Esophagus muscularis mucosa (tissue), 4 donors: ENCODE measurements around the gene EDEM1. TPM values are rescaled to one million over a fixed set of nuclear protein-coding genes. Genes with fewer than 3 reads are reported as not detected.

ENCODE experiments used
- DNase-seq: peaks from one replicate; pipeline ENCODE4 v3.0.0-alpha.2; 2017; ENCODE audit errors: extremely low spot score
- H3K27ac ChIP-seq, 4 donors: fragments of 200-600 bp; sonication (generic); replicated peaks in 1 of 4; 1 replicate in 3 of 4; 2 replicates in 1 of 4; pipeline ENCODE4 v1.5.1; 2016 to 2019; ENCODE audit warnings: mild to moderate bottlenecking in 1 of 4
- H3K27me3 ChIP-seq, 4 donors: fragments of 200-600 bp; sonication (generic); one replicate each; pipeline versions ENCODE4 v1.5.1 to v1.6.0; 2016 to 2019
- H3K36me3 ChIP-seq, 4 donors: fragments of 200-600 bp; sonication (generic); one replicate each; pipeline ENCODE4 v1.5.1; 2016 to 2019
- H3K4me1 ChIP-seq, 4 donors: fragments of 200-600 bp; sonication (generic); one replicate each; pipeline ENCODE4 v1.5.1; 2016 to 2019
- H3K4me3 ChIP-seq, 4 donors: fragments of 200-600 bp; sonication (generic); 1 replicate in 2 of 4; 2 replicates in 2 of 4; pipeline ENCODE4 v1.5.1; 2016 to 2019; ENCODE audit warnings: mild to moderate bottlenecking in 4 of 4, moderate library complexity in 1 of 4
- H3K9me3 ChIP-seq, 4 donors: fragments of 200-600 bp; sonication (generic); 1 replicate in 3 of 4; 2 replicates in 1 of 4; pipeline ENCODE4 v1.5.1; 2016 to 2019
- EP300 ChIP-seq: sonication (generic); formaldehyde crosslinking; IDR thresholded peaks from one replicate; pipeline ENCODE4 v1.6.1; 2017; ENCODE audit warnings: antibody characterized with exemption
- POLR2A ChIP-seq: fragments of 450-650 bp; IDR thresholded peaks from one replicate; pipeline ENCODE4 v1.6.1; 2017; ENCODE audit warnings: antibody characterized with exemption, moderate library complexity, mild to moderate bottlenecking, low read depth
- POLR2AphosphoS5 ChIP-seq, 2 donors: sonication (generic); formaldehyde crosslinking; IDR thresholded peaks; one replicate each; pipeline ENCODE4 v1.6.1; 2017; ENCODE audit warnings: antibody characterized with exemption in 2 of 2
- WGBS: methylation state at CpG from one replicate; pipeline ENCODE4 v1.1.5; 2018; 5-methylcytosine and 5-hydroxymethylcytosine counted together
- intact Hi-C: fragments of 100-400 bp; cut with DNase I; formaldehyde crosslinking; loops from one replicate; pipeline ENCODE4 v1.15.1; 2023
- total RNA-seq, 4 donors: library from RNA; depleted of rRNA; stranded (reverse); fragments of >200 nt; gene quantifications; one replicate each; pipeline versions ENCODE4 v1.1.0 to v1.2.1, GENCODE V29; 2016
- TF ChIP-seq, protein P1 (sequence below), 3 experiments: fragments of 200-600 bp in 2 of 3; fragments of 450-650 bp in 1 of 3; sonication (generic) in 2 of 3; IDR thresholded peaks; one replicate each; pipeline ENCODE4 v1.5.1; 2017 to 2019; ENCODE audit warnings: antibody characterized with exemption in 3 of 3, mild to moderate bottlenecking in 2 of 3, moderate library complexity in 1 of 3

The EDEM1 gene
- total RNA-seq, 4 donors from 2014 or later: 16.6 to 23.3 (median 19.3) TPM

DNA sequence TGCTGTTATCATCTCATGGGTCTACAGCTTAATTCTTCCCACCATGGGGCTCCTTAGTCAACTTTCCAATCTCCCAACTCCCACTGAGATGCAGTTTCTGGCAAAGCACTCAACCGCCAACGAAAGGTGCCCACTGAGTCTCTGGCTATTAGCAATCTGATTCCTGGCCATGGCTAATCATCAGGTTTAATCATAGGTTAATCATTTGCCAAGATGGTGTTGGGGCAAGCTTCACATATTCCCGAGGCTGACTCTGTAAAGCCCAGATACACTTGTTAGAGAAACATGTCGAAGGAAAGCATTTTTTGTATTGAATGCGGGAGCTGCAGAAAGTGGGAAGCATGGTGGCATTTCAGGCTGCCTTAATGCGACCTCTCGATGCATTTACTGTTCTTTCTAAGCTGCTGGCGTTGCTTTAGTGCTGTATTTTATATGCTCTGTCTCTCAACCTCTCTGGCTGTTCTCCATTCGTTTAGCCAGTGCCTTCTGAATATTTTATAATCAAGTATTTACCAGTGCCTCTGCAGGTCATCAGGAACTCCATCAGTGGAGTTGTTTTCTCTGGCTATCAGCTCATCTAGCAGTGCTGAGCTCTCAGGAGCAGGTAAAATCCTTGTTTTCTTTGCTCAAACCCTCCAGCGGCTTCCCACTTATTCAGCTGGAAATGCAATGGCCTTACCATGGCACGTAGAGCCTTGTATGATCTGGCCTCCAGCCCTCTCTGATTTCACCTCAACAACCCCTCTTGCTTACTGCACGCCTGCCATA, 67.0 kb downstream of the EDEM1 start:
- H3K27me3 ChIP-seq: no peaks in the 10 kb centered on the region
- DNase-seq: no peak
- 88% methylated on average over 12 of the region's 12 CpGs for WGBS
- H3K4me3 ChIP-seq: no peak overlapping the region
- no peaks in the 10 kb centered on the region for H3K9me3 ChIP-seq
- TF ChIP-seq, protein P1, sequence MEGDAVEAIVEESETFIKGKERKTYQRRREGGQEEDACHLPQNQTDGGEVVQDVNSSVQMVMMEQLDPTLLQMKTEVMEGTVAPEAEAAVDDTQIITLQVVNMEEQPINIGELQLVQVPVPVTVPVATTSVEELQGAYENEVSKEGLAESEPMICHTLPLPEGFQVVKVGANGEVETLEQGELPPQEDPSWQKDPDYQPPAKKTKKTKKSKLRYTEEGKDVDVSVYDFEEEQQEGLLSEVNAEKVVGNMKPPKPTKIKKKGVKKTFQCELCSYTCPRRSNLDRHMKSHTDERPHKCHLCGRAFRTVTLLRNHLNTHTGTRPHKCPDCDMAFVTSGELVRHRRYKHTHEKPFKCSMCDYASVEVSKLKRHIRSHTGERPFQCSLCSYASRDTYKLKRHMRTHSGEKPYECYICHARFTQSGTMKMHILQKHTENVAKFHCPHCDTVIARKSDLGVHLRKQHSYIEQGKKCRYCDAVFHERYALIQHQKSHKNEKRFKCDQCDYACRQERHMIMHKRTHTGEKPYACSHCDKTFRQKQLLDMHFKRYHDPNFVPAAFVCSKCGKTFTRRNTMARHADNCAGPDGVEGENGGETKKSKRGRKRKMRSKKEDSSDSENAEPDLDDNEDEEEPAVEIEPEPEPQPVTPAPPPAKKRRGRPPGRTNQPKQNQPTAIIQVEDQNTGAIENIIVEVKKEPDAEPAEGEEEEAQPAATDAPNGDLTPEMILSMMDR (IDR thresholded peaks at IDR 0.05): no peak
- TF ChIP-seq POLR2AphosphoS5 (IDR thresholded peaks at IDR 0.05) (no peak), EP300 (no peak), POLR2A (no peak)
- H3K4me1 ChIP-seq: peaks cover 0 to 13% (median 0%) of the 10 kb centered on the region in 4 donors
- H3K27ac ChIP-seq: no peak overlapping the region
- intact Hi-C loops: no loop called here
- no peaks in the 10 kb centered on the region for H3K36me3 ChIP-seq

DNA sequence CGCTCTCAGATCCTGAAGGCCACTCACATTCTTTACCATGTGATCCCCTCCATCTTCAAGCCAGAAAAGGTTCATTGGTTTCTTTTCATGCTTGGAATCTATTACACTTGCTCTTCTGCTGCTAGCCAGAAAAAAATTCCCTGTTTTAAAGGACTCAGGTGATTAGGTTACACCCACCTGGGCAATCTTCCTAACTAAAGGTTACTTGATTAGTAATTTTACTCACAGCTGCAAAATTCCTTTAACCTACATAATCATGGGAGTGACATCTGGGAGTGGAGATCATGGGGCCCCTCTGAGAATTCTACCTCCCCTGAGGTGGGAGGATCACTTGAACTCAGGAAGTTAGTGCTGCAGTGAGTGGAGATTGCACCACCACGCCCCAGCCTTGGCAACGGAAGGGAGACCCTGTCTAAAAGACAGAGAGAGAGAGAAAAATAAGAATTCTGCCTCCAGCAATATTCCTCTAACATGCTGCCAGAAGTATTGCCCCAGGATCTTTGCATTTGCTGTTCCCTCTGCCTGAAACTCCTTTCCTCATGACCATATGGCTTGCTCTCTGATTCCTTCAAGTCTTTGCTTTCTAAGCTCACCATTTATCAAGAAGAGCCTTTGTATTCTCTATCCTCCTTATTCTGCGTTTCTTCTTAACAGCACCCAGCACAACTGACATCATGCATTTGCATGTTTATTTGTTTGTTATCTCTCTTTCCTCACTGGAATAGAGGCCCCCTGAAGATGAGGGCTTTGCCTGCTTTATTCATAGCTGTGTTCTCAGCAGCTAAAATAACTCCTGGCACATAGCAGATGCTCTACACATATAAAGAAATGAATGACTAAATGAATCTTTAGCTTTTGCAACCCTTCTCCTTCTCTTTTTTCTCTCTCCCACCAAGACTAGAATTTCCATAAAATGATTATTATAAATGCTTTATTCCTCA, 68.2 kb downstream of the EDEM1 start:
- H3K36me3 ChIP-seq: no peaks in the 10 kb centered on the region
- intact Hi-C loops: no loop called here
- H3K27me3 ChIP-seq: no peaks in the 10 kb centered on the region
- WGBS: 57% methylated on average over 4 of the region's 4 CpGs
- H3K4me1 ChIP-seq: peaks cover 0 to 8% (median 0%) of the 10 kb centered on the region in 4 donors
- no peak overlapping the region for H3K4me3 ChIP-seq
- TF ChIP-seq POLR2A: no peak
- no peak for TF ChIP-seq EP300
- TF ChIP-seq, protein P1 (IDR thresholded peaks at IDR 0.05): no peak
- no peak for TF ChIP-seq POLR2AphosphoS5 (IDR thresholded peaks at IDR 0.05)
- no peak overlapping the region for H3K27ac ChIP-seq
- DNase-seq: no peak
- H3K9me3 ChIP-seq: no peaks in the 10 kb centered on the region

DNA sequence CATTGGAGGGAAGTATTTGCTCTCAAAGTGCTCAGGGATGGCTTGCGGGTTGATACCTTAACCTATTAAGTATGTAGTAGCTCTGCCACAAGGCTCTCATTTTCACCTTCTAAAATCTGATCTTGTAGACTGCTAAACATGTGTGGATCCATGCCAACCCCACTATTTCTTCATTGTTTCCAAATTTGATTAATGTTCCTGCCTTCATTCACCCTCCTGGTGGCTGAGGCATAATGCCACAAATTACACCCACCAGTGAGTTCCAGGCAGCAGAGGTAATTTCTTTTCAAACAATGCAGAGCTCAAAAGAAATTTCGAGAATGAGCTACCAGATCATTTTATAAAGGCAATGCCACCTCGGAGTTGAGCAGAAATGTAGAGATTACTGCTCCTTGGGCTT, 71.0 kb downstream of the EDEM1 start:
- H3K27ac ChIP-seq: no peak overlapping the region
- intact Hi-C loops: no loop called here
- no peaks in the 10 kb centered on the region for H3K36me3 ChIP-seq
- H3K4me1 ChIP-seq: no peaks in the 10 kb centered on the region
- 82% methylated on average over 3 of the region's 3 CpGs for WGBS
- H3K9me3 ChIP-seq: no peaks in the 10 kb centered on the region
- no peak overlapping the region for H3K4me3 ChIP-seq
- DNase-seq: peak; percentile 17
- H3K27me3 ChIP-seq: no peaks in the 10 kb centered on the region
- no peak for TF ChIP-seq EP300
- TF ChIP-seq POLR2A: no peak
- no peak for TF ChIP-seq POLR2AphosphoS5 (IDR thresholded peaks at IDR 0.05)
- TF ChIP-seq, protein P1 (IDR thresholded peaks at IDR 0.05): no peak

DNA sequence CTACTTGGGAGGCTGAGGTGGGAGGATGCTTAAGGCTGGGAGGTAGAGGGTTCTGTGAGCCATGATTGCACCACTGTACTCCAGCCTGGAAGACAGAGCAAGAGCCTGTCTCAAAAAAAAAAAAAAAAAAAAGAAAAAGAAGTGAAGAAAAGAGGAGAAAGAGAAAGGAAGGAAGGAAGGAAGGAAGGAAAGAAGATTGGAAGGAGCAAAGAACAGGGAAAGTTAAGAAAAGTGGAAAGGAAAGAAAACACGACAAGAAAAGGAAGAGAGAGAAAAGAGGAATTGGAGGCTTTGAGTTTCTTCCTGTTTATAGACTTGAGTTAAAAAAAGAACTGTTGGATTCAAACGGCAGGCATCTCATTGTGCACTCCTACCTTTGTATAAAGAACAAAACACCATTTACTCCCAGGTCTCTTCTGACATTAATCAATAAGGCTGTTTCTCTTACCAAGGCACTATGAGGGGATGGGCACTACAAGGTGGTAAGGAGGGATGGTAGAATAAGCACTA, 73.5 kb downstream of the EDEM1 start:
- TF ChIP-seq EP300 (no peak), POLR2A (no peak), POLR2AphosphoS5 (IDR thresholded peaks at IDR 0.05) (no peak)
- TF ChIP-seq, protein P1 (IDR thresholded peaks at IDR 0.05): no peak
- no peak for DNase-seq
- no peaks in the 10 kb centered on the region for H3K27me3 ChIP-seq
- H3K4me3 ChIP-seq: no peak overlapping the region
- H3K9me3 ChIP-seq: no peaks in the 10 kb centered on the region
- H3K27ac ChIP-seq: no peak overlapping the region
- H3K4me1 ChIP-seq: no peaks in the 10 kb centered on the region
- intact Hi-C loops: no loop called here
- WGBS: 36% methylated on average over 2 of the region's 2 CpGs
- no peaks in the 10 kb centered on the region for H3K36me3 ChIP-seq
